Sigmoid colon (tissue), 4 donors: ENCODE measurements around the gene GRIK3.

Experiments used
- EP300 ChIP-seq, 4 donors: sonication (generic); formaldehyde crosslinking; IDR thresholded peaks; one replicate each; pipeline ENCODE4 v1.6.1; 2017; ENCODE audit warnings: antibody characterized with exemption in 4 of 4
- POLR2A ChIP-seq, 2 donors: fragments of 450-650 bp; IDR thresholded peaks; one replicate each; pipeline ENCODE4 v1.6.1; 2016; ENCODE audit warnings: antibody characterized with exemption in 2 of 2, mild to moderate bottlenecking in 2 of 2, moderate library complexity in 2 of 2
- POLR2AphosphoS5 ChIP-seq, 4 donors: sonication (generic); formaldehyde crosslinking; IDR thresholded peaks; one replicate each; pipeline ENCODE4 v1.6.1; 2017; ENCODE audit warnings: antibody characterized with exemption in 4 of 4
- TF ChIP-seq, protein P1 (sequence below), 4 experiments: fragments of 450-650 bp in 3 of 4; fragments of 200-600 bp in 1 of 4; IDR thresholded peaks; one replicate each; pipeline ENCODE4 v1.5.1; 2016 to 2019; ENCODE audit warnings: antibody characterized with exemption in 4 of 4, mild to moderate bottlenecking in 3 of 4, moderate library complexity in 2 of 4

DNA sequence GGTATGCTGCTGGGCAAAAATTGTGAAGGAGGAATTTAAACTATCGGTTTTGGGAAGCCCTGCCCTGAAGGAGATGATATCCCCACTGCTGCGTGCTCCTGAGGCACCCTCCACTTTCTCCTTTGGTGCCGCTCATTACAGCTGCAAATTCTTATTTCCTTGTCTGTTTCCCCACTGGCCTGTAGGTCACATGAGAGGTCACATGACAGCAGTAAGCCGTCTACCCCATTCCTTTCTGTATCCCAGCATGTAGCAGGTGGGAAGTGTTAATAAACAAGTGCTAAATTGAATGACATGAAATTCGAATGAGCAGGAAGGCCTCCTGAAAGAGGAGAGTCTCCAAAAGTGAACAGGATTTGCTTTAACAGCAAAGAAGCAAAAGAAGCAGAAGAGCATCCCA lies 58.7 kb downstream of the GRIK3 start:
- TF ChIP-seq, protein P1, sequence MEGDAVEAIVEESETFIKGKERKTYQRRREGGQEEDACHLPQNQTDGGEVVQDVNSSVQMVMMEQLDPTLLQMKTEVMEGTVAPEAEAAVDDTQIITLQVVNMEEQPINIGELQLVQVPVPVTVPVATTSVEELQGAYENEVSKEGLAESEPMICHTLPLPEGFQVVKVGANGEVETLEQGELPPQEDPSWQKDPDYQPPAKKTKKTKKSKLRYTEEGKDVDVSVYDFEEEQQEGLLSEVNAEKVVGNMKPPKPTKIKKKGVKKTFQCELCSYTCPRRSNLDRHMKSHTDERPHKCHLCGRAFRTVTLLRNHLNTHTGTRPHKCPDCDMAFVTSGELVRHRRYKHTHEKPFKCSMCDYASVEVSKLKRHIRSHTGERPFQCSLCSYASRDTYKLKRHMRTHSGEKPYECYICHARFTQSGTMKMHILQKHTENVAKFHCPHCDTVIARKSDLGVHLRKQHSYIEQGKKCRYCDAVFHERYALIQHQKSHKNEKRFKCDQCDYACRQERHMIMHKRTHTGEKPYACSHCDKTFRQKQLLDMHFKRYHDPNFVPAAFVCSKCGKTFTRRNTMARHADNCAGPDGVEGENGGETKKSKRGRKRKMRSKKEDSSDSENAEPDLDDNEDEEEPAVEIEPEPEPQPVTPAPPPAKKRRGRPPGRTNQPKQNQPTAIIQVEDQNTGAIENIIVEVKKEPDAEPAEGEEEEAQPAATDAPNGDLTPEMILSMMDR (IDR thresholded peaks at IDR 0.05) = no peak
- no peak for TF ChIP-seq POLR2A (IDR thresholded peaks at IDR 0.05)
- no peak for TF ChIP-seq POLR2AphosphoS5 (IDR thresholded peaks at IDR 0.05)
- no peak for TF ChIP-seq EP300 (IDR thresholded peaks at IDR 0.05)
